ENCODE measurements around the gene RSPO4.

RSPO4 gene

GRCh38 chr20:963795-964194 is 38.3 kb downstream of the RSPO4 start:
- TF ChIP-seq CTCF (IDR thresholded peaks at IDR 0.05; ENCODE audit: insufficient read depth, low read length, missing control alignments), result no peak
- ChIA-PET CTCF (interaction anchor here (1.2 to 3.0 kb wide), 2 partner anchors 9 to 148 kb away, joined by 5 to 20 read pairs; no protein-coding TSS in a partner anchor), POLR2A (no interaction called here)
- no peak for DNase-seq (ENCODE audit: low read depth, low spot score)
- no peak overlapping the region for H3K4me3 ChIP-seq (ENCODE audit: low read depth, low read length)

- CTCF ChIA-PET, result interaction anchor here (0.7 to 3.0 kb wide), 3 partner anchors 10 to 147 kb away, joined by 3 to 20 read pairs (median 5); no protein-coding TSS in a partner anchor
- POLR2A ChIA-PET, result no interaction called here
- no peak for TF ChIP-seq CTCF (IDR thresholded peaks at IDR 0.05; ENCODE audit: insufficient read depth, low read length, missing control alignments)
- no peak for DNase-seq (ENCODE audit: low read depth, low spot score)
- H3K4me3 ChIP-seq (ENCODE audit: low read depth, low read length), result no peak overlapping the region
These were observed 39.4 kb downstream of the RSPO4 start for GRCh38 chr20:962683-963082.

- no peak for DNase-seq (ENCODE audit: low read depth, low spot score)
- CTCF ChIA-PET, result interaction anchor here (0.7 to 3.0 kb wide), 2 partner anchors 9 to 146 kb away, joined by 3 to 20 read pairs; no protein-coding TSS in a partner anchor
- POLR2A ChIA-PET, result no interaction called here
These were observed 39.9 kb downstream of the RSPO4 start for GRCh38 chr20:962223-962622.

GRCh38 chr20:961768-962167 is 40.3 kb downstream of the RSPO4 start:
- DNase-seq (ENCODE audit: low read depth, low spot score), result no peak
- no peak for TF ChIP-seq CTCF (IDR thresholded peaks at IDR 0.05; ENCODE audit: insufficient read depth, low read length, missing control alignments)
- POLR2A ChIA-PET, result no interaction called here
- CTCF ChIA-PET, result interaction anchor here (3.0 kb wide), 1 partner anchor 146 kb away, joined by 20 read pairs; no protein-coding TSS in a partner anchor
- no peak overlapping the region for H3K4me3 ChIP-seq (ENCODE audit: low read depth, low read length)

More at GRCh38 chr20:962223-962622, 39.9 kb downstream of the RSPO4 start:
- no peak for TF ChIP-seq CTCF (IDR thresholded peaks at IDR 0.05; ENCODE audit: insufficient read depth, low read length, missing control alignments)
- H3K4me3 ChIP-seq (ENCODE audit: low read depth, low read length), result no peak overlapping the region

GRCh38 chr20:959996-960615 is 42.0 kb downstream of the RSPO4 start:
- no peak overlapping the region for H3K4me3 ChIP-seq (ENCODE audit: low read depth, low read length)
- ChIA-PET POLR2A (interaction anchor here (0.5 kb wide), 1 partner anchor 127 kb away, joined by 3 read pairs; the partner anchor contains the start of gene FAM110A), CTCF (interaction anchor here (8.6 kb wide), 1 partner anchor 142 kb away, joined by 355 read pairs; no protein-coding TSS in a partner anchor)
- no peak for TF ChIP-seq CTCF (IDR thresholded peaks at IDR 0.05; ENCODE audit: insufficient read depth, low read length, missing control alignments)
- DNase-seq (ENCODE audit: low read depth, low spot score), result no peak

GRCh38 chr20:958936-959815 is 42.9 kb downstream of the RSPO4 start:
- no peak overlapping the region for H3K4me3 ChIP-seq (ENCODE audit: low read depth, low read length)
- no peak for DNase-seq (ENCODE audit: low read depth, low spot score)
- TF ChIP-seq CTCF (IDR thresholded peaks at IDR 0.05; ENCODE audit: insufficient read depth, low read length, missing control alignments), result no peak
- POLR2A ChIA-PET, result interaction anchor here (0.5 kb wide), 1 partner anchor 126 kb away, joined by 3 read pairs; the partner anchor contains the start of gene FAM110A
- CTCF ChIA-PET, result interaction anchor here (1.3 to 8.6 kb wide), 5 partner anchors 130 to 199 kb away, joined by 3 to 355 read pairs (median 7); no protein-coding TSS in a partner anchor

Measured in AG04449 (cell line).